ENCODE data around the gene DEDD. TPM values are rescaled to one million over a fixed set of nuclear protein-coding genes. Genes with fewer than 3 reads are reported as not detected.

The DEDD gene
- total and polyA plus RNA-seq, 2 of the 13 experiments (the other 11 are each of a cell fraction or from before 2014, with no cell fraction given): 12.6 to 27.8 TPM

DNA sequence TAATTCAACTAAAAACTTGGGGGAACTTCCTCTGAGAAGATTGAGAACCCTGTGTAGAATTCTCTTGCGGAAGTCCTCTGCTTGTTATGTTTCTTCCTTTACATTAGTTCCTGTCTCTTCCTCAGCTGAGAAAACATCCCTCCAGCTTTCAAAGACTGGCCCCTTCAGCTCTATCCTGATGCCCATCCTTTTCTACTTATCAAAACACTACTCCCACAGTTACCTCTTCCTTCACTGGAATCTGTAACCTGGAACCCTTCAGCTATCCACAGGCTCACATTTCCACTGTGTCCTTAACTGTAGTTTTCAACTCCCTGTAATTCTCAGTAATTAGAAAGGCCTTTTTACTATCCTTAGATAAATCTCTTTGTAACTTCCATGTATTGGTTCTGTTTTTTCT, 6.0 kb upstream of the DEDD start:
- H3K4me1 ChIP-seq (ENCODE audit: insufficient read depth, low read length): peaks cover 7% of the 10 kb centered on the region; the same call in 1 of the 2 replicates
- H2AFZ ChIP-seq (ENCODE audit: low read length): no peak overlapping the region
- no peaks in the 10 kb centered on the region for H3K36me3 ChIP-seq (replicated peaks in 1 of 2; ENCODE audit: control insufficient read depth in 1 of 2, insufficient read depth in 2 of 2, low read length in 2 of 2)
- H3K27ac ChIP-seq (ENCODE audit: extremely low read length, insufficient read depth, low read length): no peak overlapping the region
- ChIA-PET POLR2A (no interaction called here), CTCF (ENCODE audit: low intra/inter-chr PET ratio, low total read pairs) (no interaction called here)
- ATAC-seq (no peak), DNase-seq (ENCODE audit: low spot score) (no peak), FAIRE-seq (no peak)
- no TSS peak for BruUV-seq (replicated peaks)
- H3K27me3 ChIP-seq (ENCODE audit: control insufficient read depth in 1 of 2, insufficient read depth in 2 of 2, low read length in 2 of 2): no peaks in the 10 kb centered on the region; a peak in 1 of 5 replicates
- WGBS (ENCODE audit: low lambda C conversion rate): 96% methylated on average over 1 of the region's 1 CpG
- H3K79me2 ChIP-seq (ENCODE audit: insufficient read depth, low read length): peaks cover 8% of the 10 kb centered on the region
- no peaks in the 10 kb centered on the region for H4K20me1 ChIP-seq (ENCODE audit: insufficient read depth, low read length)
- no peak overlapping the region for H3K4me3 ChIP-seq (replicated peaks in 1 of 3; ENCODE audit: insufficient read depth in 1 of 3, low read depth in 2 of 3, low read length in 3 of 3)
- intact Hi-C loops (cut with micrococcal nuclease; ENCODE audit: unreplicated experiment): loop anchor here (2.0 to 10.0 kb wide), 2 partner anchors 42 to 144 kb away; no protein-coding TSS in a partner anchor
- in situ Hi-C loops (cut with HindIII; ENCODE audit: extremely low pct_ligation_motif_present, low pct_unique_long_range_greater_than_20kb): no loop called here
- no peak overlapping the region for H3K4me2 ChIP-seq (ENCODE audit: low read depth, low read length)
- no peak overlapping the region for H3K9ac ChIP-seq (ENCODE audit: insufficient read depth, low read depth, low read length)
- TF ChIP-seq CCAR2 (optimal IDR thresholded peaks at IDR 0.05; ENCODE audit: low read depth, low read length) (no peak), PHF8 (CRISPR knock-in tag; IDR thresholded peaks at IDR 0.05) (no peak), ZNF33A (CRISPR knock-in tag; IDR thresholded peaks at IDR 0.05; ENCODE audit: borderline replicate concordance) (no peak), ZNF775 (CRISPR knock-in tag; IDR thresholded peaks at IDR 0.05; ENCODE audit: borderline replicate concordance) (no peak), ELF1 (CRISPR knock-in tag; IDR thresholded peaks at IDR 0.05) (no peak), NBN (conservative IDR thresholded peaks at IDR 0.05) (no peak), MBNL3 (CRISPR knock-in tag; conservative IDR thresholded peaks at IDR 0.05) (no peak), KAT8 (CRISPR knock-in tag; IDR thresholded peaks at IDR 0.05) (no peak), ZNF747 (CRISPR knock-in tag; IDR thresholded peaks at IDR 0.05; ENCODE audit: borderline replicate concordance) (no peak)
- TF ChIP-seq, protein P1, sequence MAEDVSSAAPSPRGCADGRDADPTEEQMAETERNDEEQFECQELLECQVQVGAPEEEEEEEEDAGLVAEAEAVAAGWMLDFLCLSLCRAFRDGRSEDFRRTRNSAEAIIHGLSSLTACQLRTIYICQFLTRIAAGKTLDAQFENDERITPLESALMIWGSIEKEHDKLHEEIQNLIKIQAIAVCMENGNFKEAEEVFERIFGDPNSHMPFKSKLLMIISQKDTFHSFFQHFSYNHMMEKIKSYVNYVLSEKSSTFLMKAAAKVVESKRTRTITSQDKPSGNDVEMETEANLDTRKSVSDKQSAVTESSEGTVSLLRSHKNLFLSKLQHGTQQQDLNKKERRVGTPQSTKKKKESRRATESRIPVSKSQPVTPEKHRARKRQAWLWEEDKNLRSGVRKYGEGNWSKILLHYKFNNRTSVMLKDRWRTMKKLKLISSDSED (CRISPR knock-in tag; IDR thresholded peaks at IDR 0.05): no peak
- TF ChIP-seq, protein P2, sequence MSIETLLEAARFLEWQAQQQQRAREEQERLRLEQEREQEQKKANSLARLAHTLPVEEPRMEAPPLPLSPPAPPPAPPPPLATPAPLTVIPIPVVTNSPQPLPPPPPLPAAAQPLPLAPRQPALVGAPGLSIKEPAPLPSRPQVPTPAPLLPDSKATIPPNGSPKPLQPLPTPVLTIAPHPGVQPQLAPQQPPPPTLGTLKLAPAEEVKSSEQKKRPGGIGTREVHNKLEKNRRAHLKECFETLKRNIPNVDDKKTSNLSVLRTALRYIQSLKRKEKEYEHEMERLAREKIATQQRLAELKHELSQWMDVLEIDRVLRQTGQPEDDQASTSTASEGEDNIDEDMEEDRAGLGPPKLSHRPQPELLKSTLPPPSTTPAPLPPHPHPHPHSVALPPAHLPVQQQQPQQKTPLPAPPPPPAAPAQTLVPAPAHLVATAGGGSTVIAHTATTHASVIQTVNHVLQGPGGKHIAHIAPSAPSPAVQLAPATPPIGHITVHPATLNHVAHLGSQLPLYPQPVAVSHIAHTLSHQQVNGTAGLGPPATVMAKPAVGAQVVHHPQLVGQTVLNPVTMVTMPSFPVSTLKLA (IDR thresholded peaks at IDR 0.05): no peak
- TF ChIP-seq, protein P3, sequence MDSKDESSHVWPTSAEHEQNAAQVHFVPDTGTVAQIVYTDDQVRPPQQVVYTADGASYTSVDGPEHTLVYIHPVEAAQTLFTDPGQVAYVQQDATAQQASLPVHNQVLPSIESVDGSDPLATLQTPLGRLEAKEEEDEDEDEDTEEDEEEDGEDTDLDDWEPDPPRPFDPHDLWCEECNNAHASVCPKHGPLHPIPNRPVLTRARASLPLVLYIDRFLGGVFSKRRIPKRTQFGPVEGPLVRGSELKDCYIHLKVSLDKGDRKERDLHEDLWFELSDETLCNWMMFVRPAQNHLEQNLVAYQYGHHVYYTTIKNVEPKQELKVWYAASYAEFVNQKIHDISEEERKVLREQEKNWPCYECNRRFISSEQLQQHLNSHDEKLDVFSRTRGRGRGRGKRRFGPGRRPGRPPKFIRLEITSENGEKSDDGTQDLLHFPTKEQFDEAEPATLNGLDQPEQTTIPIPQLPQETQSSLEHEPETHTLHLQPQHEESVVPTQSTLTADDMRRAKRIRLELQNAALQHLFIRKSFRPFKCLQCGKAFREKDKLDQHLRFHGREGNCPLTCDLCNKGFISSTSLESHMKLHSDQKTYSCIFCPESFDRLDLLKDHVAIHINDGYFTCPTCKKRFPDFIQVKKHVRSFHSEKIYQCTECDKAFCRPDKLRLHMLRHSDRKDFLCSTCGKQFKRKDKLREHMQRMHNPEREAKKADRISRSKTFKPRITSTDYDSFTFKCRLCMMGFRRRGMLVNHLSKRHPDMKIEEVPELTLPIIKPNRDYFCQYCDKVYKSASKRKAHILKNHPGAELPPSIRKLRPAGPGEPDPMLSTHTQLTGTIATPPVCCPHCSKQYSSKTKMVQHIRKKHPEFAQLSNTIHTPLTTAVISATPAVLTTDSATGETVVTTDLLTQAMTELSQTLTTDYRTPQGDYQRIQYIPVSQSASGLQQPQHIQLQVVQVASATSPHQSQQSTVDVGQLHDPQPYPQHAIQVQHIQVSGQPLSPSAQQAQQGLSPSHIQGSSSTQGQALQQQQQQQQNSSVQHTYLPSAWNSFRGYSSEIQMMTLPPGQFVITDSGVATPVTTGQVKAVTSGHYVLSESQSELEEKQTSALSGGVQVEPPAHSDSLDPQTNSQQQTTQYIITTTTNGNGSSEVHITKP (CRISPR knock-in tag; IDR thresholded peaks at IDR 0.05; ENCODE audit: low read depth): no peak
- H3K9me3 ChIP-seq (ENCODE audit: low read length): no peaks in the 10 kb centered on the region

Measured in HepG2 (cell line).